OCI-LY1 (cell line): Measurements from ENCODE around the gene FILIP1L.

Source experiments
- H2AFZ ChIP-seq: fragments of 200-600 bp; sonication (generic), shearing (Covaris generic); 2 replicates; pipeline ENCODE4 v1.6.0; 2014; ENCODE audit warnings: antibody characterized with exemption, mild to moderate bottlenecking, low read length
- H3F3A ChIP-seq: fragments of 200-600 bp; sonication (generic), shearing (Covaris generic); 2 replicates; pipeline ENCODE4 v1.6.0; 2014; ENCODE audit warnings: mild to moderate bottlenecking, antibody characterized with exemption, low read length, moderate library complexity; ENCODE audit not compliant: insufficient read depth
- H3K27ac ChIP-seq: fragments of 200-600 bp; sonication (generic); 2 replicates; pipeline ENCODE4 v1.5.1; 2014; ENCODE audit warnings: low read length, mixed run types, mild to moderate bottlenecking, low read depth; ENCODE audit not compliant: poor library complexity, severe bottlenecking
- H3K27me3 ChIP-seq: fragments of 200-600 bp; sonication (generic); 2 replicates; pipeline ENCODE4 v1.6.0; 2014; ENCODE audit warnings: antibody characterized with exemption, mild to moderate bottlenecking, low read length, moderate library complexity; ENCODE audit not compliant: insufficient read depth
- H3K36me3 ChIP-seq: fragments of 200-600 bp; sonication (generic); 2 replicates; pipeline ENCODE4 v1.6.1; 2014; ENCODE audit warnings: mild to moderate bottlenecking, antibody characterized with exemption, low read length, moderate library complexity, mixed read lengths; ENCODE audit not compliant: insufficient read depth
- H3K4me1 ChIP-seq: fragments of 200-600 bp; sonication (generic); 2 replicates; pipeline ENCODE4 v1.5.1; 2014; ENCODE audit warnings: mild to moderate bottlenecking, low read length, moderate library complexity; ENCODE audit not compliant: insufficient read depth, severe bottlenecking
- H3K4me2 ChIP-seq: fragments of 200-600 bp; sonication (generic), shearing (Covaris generic); 2 replicates; pipeline ENCODE4 v1.6.1; 2014; ENCODE audit warnings: low read length
- H3K4me3 ChIP-seq: fragments of 200-600 bp; sonication (generic); 2 replicates; pipeline ENCODE4 v1.5.1; 2014; ENCODE audit warnings: low read length, low read depth, mild to moderate bottlenecking, mixed read lengths; ENCODE audit not compliant: poor library complexity, severe bottlenecking
- H3K79me2 ChIP-seq: fragments of 200-600 bp; shearing (Covaris generic); 2 replicates; pipeline ENCODE4 v1.6.1; 2016; ENCODE audit warnings: mixed run types, low read length, mixed read lengths; ENCODE audit not compliant: insufficient read depth
- H3K9ac ChIP-seq: fragments of 200-600 bp; sonication (generic), shearing (Covaris generic); 2 replicates; pipeline ENCODE4 v1.6.1; 2014; ENCODE audit warnings: mild to moderate bottlenecking, low read length, mixed read lengths
- H3K9me2 ChIP-seq: fragments of 200-600 bp; sonication (generic), shearing (Covaris generic); 2 replicates; pipeline ENCODE4 v1.6.1; 2014; ENCODE audit warnings: low read depth, mild to moderate bottlenecking, low read length, mixed read lengths
- H3K9me3 ChIP-seq: fragments of 200-600 bp; shearing (Covaris generic); 2 replicates; pipeline ENCODE4 v1.6.1; 2014; ENCODE audit warnings: low read length, mixed read lengths
- H4K20me1 ChIP-seq: fragments of 200-600 bp; sonication (generic), shearing (Covaris generic); 2 replicates; pipeline ENCODE4 v1.6.0; 2016; ENCODE audit warnings: mild to moderate bottlenecking, low read length; ENCODE audit not compliant: insufficient read depth
- CTCF ChIP-seq: fragments of 200-600 bp; sonication (generic), shearing (Covaris generic); IDR thresholded peaks from 2 replicates; pipeline ENCODE4 v1.5.1; 2017; ENCODE audit warnings: mild to moderate bottlenecking, antibody characterized with exemption, low read length, moderate library complexity, mixed read lengths
- EZH2 ChIP-seq: fragments of 200-600 bp; sonication (generic), shearing (Covaris generic); IDR thresholded peaks from 2 replicates; pipeline ENCODE4 v1.8.0; 2017; ENCODE audit warnings: borderline replicate concordance, mixed run types, mild to moderate bottlenecking, antibody characterized with exemption, low read length, moderate library complexity, mixed read lengths

The FILIP1L gene

GRCh38 chr3:100151024-100151707 is 36.9 kb upstream of the FILIP1L start:
- Histone ChIP-seq H3K9ac (no peak overlapping the region), H3K79me2 (no peaks in the 10 kb centered on the region), H3K9me3 (peaks cover 9% of the 10 kb centered on the region), H3K9me2 (no peaks in the 10 kb centered on the region), H3K36me3 (peaks cover 23% of the 10 kb centered on the region), H3K4me1 (no peaks in the 10 kb centered on the region), H4K20me1 (no peaks in the 10 kb centered on the region), H3K27ac (no peak overlapping the region), H3K4me2 (no peak overlapping the region), H2AFZ (no peak overlapping the region), H3K27me3 (no peaks in the 10 kb centered on the region), H3F3A (no peaks in the 10 kb centered on the region; the same call in 1 of the 2 replicates), H3K4me3 (no peak overlapping the region)
- no peak for TF ChIP-seq CTCF
- TF ChIP-seq EZH2, result no peak

- H4K20me1 ChIP-seq, result no peaks in the 10 kb centered on the region
- peaks cover 5% of the 10 kb centered on the region for H3K9me3 ChIP-seq
- peaks cover 21% of the 10 kb centered on the region for H3K36me3 ChIP-seq
- H3K27ac ChIP-seq, result no peak overlapping the region
- H3K4me1 ChIP-seq, result no peaks in the 10 kb centered on the region
- no peaks in the 10 kb centered on the region; the same call in 1 of the 2 replicates for H3F3A ChIP-seq
- H3K4me2 ChIP-seq, result no peak overlapping the region
- no peak overlapping the region for H2AFZ ChIP-seq
- H3K9ac ChIP-seq, result no peak overlapping the region
- no peaks in the 10 kb centered on the region for H3K79me2 ChIP-seq
- no peaks in the 10 kb centered on the region for H3K9me2 ChIP-seq
- TF ChIP-seq EZH2, result no peak
- TF ChIP-seq CTCF, result no peak
- H3K4me3 ChIP-seq, result no peak overlapping the region
- H3K27me3 ChIP-seq, result no peaks in the 10 kb centered on the region
Observed at GRCh38 chr3:100150473-100150872, 36.2 kb upstream of the FILIP1L start.

- Histone ChIP-seq H3K36me3 (peaks cover 15% of the 10 kb centered on the region; the same call in 1 of the 2 replicates), H3K4me3 (no peak overlapping the region), H2AFZ (no peak overlapping the region), H3K27ac (no peak overlapping the region), H3K9ac (no peak overlapping the region), H3F3A (no peaks in the 10 kb centered on the region), H3K27me3 (no peaks in the 10 kb centered on the region), H4K20me1 (no peaks in the 10 kb centered on the region), H3K4me1 (no peaks in the 10 kb centered on the region), H3K9me3 (no peaks in the 10 kb centered on the region), H3K79me2 (no peaks in the 10 kb centered on the region), H3K4me2 (no peak overlapping the region), H3K9me2 (no peaks in the 10 kb centered on the region)
- TF ChIP-seq CTCF (no peak), EZH2 (no peak)
Observed at GRCh38 chr3:100149713-100150415, 35.6 kb upstream of the FILIP1L start.
